IPS-NIHi7 (cell line): ENCODE data around the gene KCTD5.

Experiments used
- DNase-seq: peaks from one replicate; pipeline ENCODE4 v3.0.0; 2012; ENCODE audit warnings: mixed read lengths; ENCODE audit errors: extremely low spot score

Gene KCTD5

GRCh38 chr16:2749936-2750335 lies 67.6 kb downstream of the KCTD5 start:
- no peak for DNase-seq

DNA sequence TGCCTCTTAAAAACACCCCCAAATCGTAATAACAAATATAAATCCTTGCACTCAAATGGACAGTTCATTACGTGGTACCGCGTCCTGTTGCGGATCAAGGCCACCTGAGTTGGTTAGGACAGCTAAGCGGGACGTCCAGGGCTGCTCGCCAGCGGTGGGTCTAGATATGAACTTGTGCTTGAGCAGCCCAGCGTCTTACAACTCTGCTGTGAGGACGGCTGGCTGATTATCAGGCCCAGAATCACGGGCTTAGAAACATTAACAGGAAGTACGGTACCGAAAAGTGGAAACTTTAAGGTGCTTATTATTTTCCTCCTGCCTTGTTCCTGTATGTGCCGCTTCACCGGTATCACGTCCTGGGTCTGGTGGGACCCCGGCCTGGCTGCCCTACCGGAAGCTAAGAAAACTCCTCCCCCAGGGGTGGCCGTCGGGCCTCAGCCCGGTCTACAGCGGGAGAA lies 69.3 kb downstream of the KCTD5 start:
- DNase-seq, result peak; percentile 93

GRCh38 chr16:2752035-2752849 lies 69.9 kb downstream of the KCTD5 start, which contains the start of gene SRRM2:
SRRM2 (plus strand) TSS chr16:2752638; CDS start chr16:2756365, 3,727 bp downstream.
- peak; percentile 95 for DNase-seq

GRCh38 chr16:2752850-2753732 lies 70.8 kb downstream of the KCTD5 start:
- peak; percentile 83 for DNase-seq

- DNase-seq, result no peak
Measured at GRCh38 chr16:2753733-2754020, 71.4 kb downstream of the KCTD5 start.

- DNase-seq, result no peak
Measured at GRCh38 chr16:2755158-2755557, 72.8 kb downstream of the KCTD5 start.

GRCh38 chr16:2756288-2757015 lies 74.1 kb downstream of the KCTD5 start:
- DNase-seq, result no peak

GRCh38 chr16:2757344-2757743 lies 75.0 kb downstream of the KCTD5 start:
- DNase-seq, result no peak
